DOHH2 (cell line): Measurements from ENCODE around the gene RBM25.

Source experiments
- H3F3A ChIP-seq: fragments of 200-600 bp; sonication (generic), shearing (Covaris generic); 2 replicates; pipeline ENCODE4 v1.6.0; 2016; ENCODE audit warnings: antibody characterized with exemption, mild to moderate bottlenecking; ENCODE audit not compliant: control insufficient read depth, insufficient read depth
- H3K27ac ChIP-seq: fragments of 200-600 bp; sonication (generic); 2 replicates; pipeline ENCODE4 v1.5.1; 2014; ENCODE audit warnings: low read depth, mild to moderate bottlenecking, low read length, moderate library complexity
- H3K27me3 ChIP-seq: fragments of 200-600 bp; sonication (generic); 2 replicates; pipeline ENCODE4 v1.6.1; 2014; ENCODE audit warnings: mild to moderate bottlenecking, low read length, mixed read lengths; ENCODE audit not compliant: control insufficient read depth
- H3K36me3 ChIP-seq: fragments of 200-600 bp; sonication (generic); 2 replicates; pipeline ENCODE4 v1.6.1; 2014; ENCODE audit warnings: mild to moderate bottlenecking, low read length, moderate library complexity, mixed read lengths; ENCODE audit not compliant: control insufficient read depth
- H3K4me1 ChIP-seq: fragments of 200-600 bp; sonication (generic); 2 replicates; pipeline ENCODE4 v1.6.1; 2014; ENCODE audit warnings: mild to moderate bottlenecking, low read length, mixed read lengths; ENCODE audit not compliant: control insufficient read depth
- H3K4me2 ChIP-seq: fragments of 200-600 bp; sonication (generic); 2 replicates; pipeline ENCODE4 v1.6.0; 2014; ENCODE audit warnings: mild to moderate bottlenecking, low read length, moderate library complexity
- H3K4me3 ChIP-seq: fragments of 200-600 bp; sonication (generic); 2 replicates; pipeline ENCODE4 v1.5.1; 2014; ENCODE audit warnings: mild to moderate bottlenecking, low read length, mixed read lengths
- H3K79me2 ChIP-seq: fragments of 200-600 bp; sonication (generic); 2 replicates; pipeline ENCODE4 v1.6.1; 2014; ENCODE audit warnings: mild to moderate bottlenecking, low read length, mixed read lengths; ENCODE audit not compliant: control insufficient read depth
- H3K9me2 ChIP-seq: fragments of 200-600 bp; sonication (generic); replicated peaks from 2 replicates; pipeline ENCODE4 v1.6.1; 2014; ENCODE audit warnings: mild to moderate bottlenecking, low read length, mixed read lengths; ENCODE audit not compliant: control insufficient read depth
- H3K9me3 ChIP-seq: fragments of 200-600 bp; sonication (generic); 2 replicates; pipeline ENCODE4 v1.6.1; 2014; ENCODE audit warnings: antibody characterized with exemption, low read length, mixed read lengths; ENCODE audit not compliant: control insufficient read depth, insufficient read depth
- H4K20me1 ChIP-seq: fragments of 200-600 bp; sonication (generic); 2 replicates; pipeline ENCODE4 v1.6.0; 2014; ENCODE audit warnings: low read depth, mild to moderate bottlenecking, antibody characterized with exemption, low read length, moderate library complexity; ENCODE audit not compliant: control insufficient read depth, insufficient read depth
- CTCF ChIP-seq: fragments of 200-600 bp; sonication (generic); IDR thresholded peaks from one replicate; pipeline ENCODE4 v1.5.1; 2014; ENCODE audit warnings: antibody characterized with exemption, mild to moderate bottlenecking, low read depth, low read length; ENCODE audit not compliant: poor library complexity, severe bottlenecking
- EZH2phosphoT487 ChIP-seq: fragments of 200-600 bp; sonication (generic); IDR thresholded peaks from 2 replicates; pipeline ENCODE4 v1.6.1; 2017; ENCODE audit warnings: borderline replicate concordance, mild to moderate bottlenecking, antibody characterized with exemption, low read length, moderate library complexity, mixed read lengths

Gene RBM25

GRCh38 chr14:73140811-73141323 is 82.5 kb downstream of the RBM25 start:
- Histone ChIP-seq H3K36me3 (no peaks in the 10 kb centered on the region; the same call in 1 of the 2 replicates), H3K27me3 (no peaks in the 10 kb centered on the region), H3K4me1 (peaks cover 11% of the 10 kb centered on the region), H3K79me2 (peaks cover 75% of the 10 kb centered on the region), H4K20me1 (no peaks in the 10 kb centered on the region), H3K4me2 (no peak overlapping the region), H3K27ac (no peak overlapping the region), H3F3A (peaks cover 6% of the 10 kb centered on the region), H3K9me2 (no peaks in the 10 kb centered on the region), H3K4me3 (no peak overlapping the region), H3K9me3 (no peaks in the 10 kb centered on the region)
- TF ChIP-seq EZH2phosphoT487: no peak
- no peak for TF ChIP-seq CTCF

GRCh38 chr14:73142216-73142615 is 83.9 kb downstream of the RBM25 start:
- Histone ChIP-seq H3K9me2 (no peaks in the 10 kb centered on the region), H3F3A (peaks cover 6% of the 10 kb centered on the region), H3K9me3 (no peaks in the 10 kb centered on the region), H3K27me3 (no peaks in the 10 kb centered on the region), H3K4me1 (peaks cover 6% of the 10 kb centered on the region), H3K27ac (no peak overlapping the region), H3K4me2 (no peak overlapping the region), H3K4me3 (no peak overlapping the region), H3K36me3 (no peaks in the 10 kb centered on the region), H3K79me2 (peaks cover 78% of the 10 kb centered on the region), H4K20me1 (no peaks in the 10 kb centered on the region)
- no peak for TF ChIP-seq CTCF
- no peak for TF ChIP-seq EZH2phosphoT487

- no peaks in the 10 kb centered on the region for H3K4me1 ChIP-seq
- no peaks in the 10 kb centered on the region for H3K27me3 ChIP-seq
- H3K27ac ChIP-seq: no peak overlapping the region
- no peaks in the 10 kb centered on the region for H4K20me1 ChIP-seq
- no peaks in the 10 kb centered on the region for H3K9me2 ChIP-seq
- H3K36me3 ChIP-seq: peaks cover 4% of the 10 kb centered on the region
- no peak overlapping the region for H3K4me3 ChIP-seq
- no peaks in the 10 kb centered on the region for H3K9me3 ChIP-seq
- H3F3A ChIP-seq: peaks cover 6% of the 10 kb centered on the region
- H3K4me2 ChIP-seq: no peak overlapping the region
- no peak for TF ChIP-seq EZH2phosphoT487
- no peak for TF ChIP-seq CTCF
- peaks cover 70% of the 10 kb centered on the region for H3K79me2 ChIP-seq
Measured at GRCh38 chr14:73143003-73143402, 84.7 kb downstream of the RBM25 start.
